ENCODE measurements around the gene RDH14. TPM values are rescaled to one million over a fixed set of nuclear protein-coding genes. Genes with fewer than 3 reads are reported as not detected.

Gene RDH14
- total and polyA plus RNA-seq, 10 of the 15 experiments (the other 5 are each of a cell fraction or from before 2014, with no cell fraction given): 15.5 to 33.4 (median 22.8) TPM

GRCh38 chr2:18597618-18598017 lies 37.2 kb upstream of the RDH14 start:
- no peak overlapping the region for H3K4me3 ChIP-seq
- H4K20me1 ChIP-seq (ENCODE audit: control insufficient read depth, insufficient read depth): no peaks in the 10 kb centered on the region
- H3K27ac ChIP-seq (ENCODE audit: control insufficient read depth, insufficient read depth): no peak overlapping the region
- no peaks in the 10 kb centered on the region for H3K79me2 ChIP-seq (ENCODE audit: control insufficient read depth, insufficient read depth, low read length)
- TF ChIP-seq ESRRA (IDR thresholded peaks at IDR 0.05; ENCODE audit: low read length) (no peak), CTCF (IDR thresholded peaks at IDR 0.05 in 2 of 3, conservative IDR thresholded peaks at IDR 0.05 in 1 of 3; ENCODE audit: control insufficient read depth in 2 of 3, extremely low read depth in 1 of 3, insufficient read depth in 1 of 3, low read depth in 3 of 3, low read length in 3 of 3) (no peak), SMAD5 (IDR thresholded peaks at IDR 0.05; ENCODE audit: low read depth) (no peak), SP1 (IDR thresholded peaks at IDR 0.05; ENCODE audit: low read depth, low read length) (no peak), SPI1 (IDR thresholded peaks at IDR 0.05; ENCODE audit: borderline replicate concordance, insufficient read depth, low read depth, low read length) (no peak), MEF2A (IDR thresholded peaks at IDR 0.05; ENCODE audit: insufficient read depth, low read depth, low read length) (no peak), NR2F1 (conservative IDR thresholded peaks at IDR 0.05) (no peak), BHLHE40 (IDR thresholded peaks at IDR 0.05; ENCODE audit: borderline replicate concordance in 1 of 2, low read depth in 2 of 2, low read length in 1 of 2) (no peak), PAX5 (IDR thresholded peaks at IDR 0.05; ENCODE audit: borderline replicate concordance, low read depth, low read length) (no peak), EZH2 (IDR thresholded peaks at IDR 0.05; ENCODE audit: borderline replicate concordance, control insufficient read depth, low read depth, low read length) (no peak), RAD51 (IDR thresholded peaks at IDR 0.05) (no peak), CBX3 (IDR thresholded peaks at IDR 0.05; ENCODE audit: borderline replicate concordance, low read depth) (no peak), SREBF1 (IDR thresholded peaks at IDR 0.05; ENCODE audit: low read length) (no peak), FOXM1 (IDR thresholded peaks at IDR 0.05; ENCODE audit: low read depth, low read length) (no peak), LARP7 (IDR thresholded peaks at IDR 0.05) (no peak), YBX1 (IDR thresholded peaks at IDR 0.05) (no peak)
- TF ChIP-seq, protein P1, sequence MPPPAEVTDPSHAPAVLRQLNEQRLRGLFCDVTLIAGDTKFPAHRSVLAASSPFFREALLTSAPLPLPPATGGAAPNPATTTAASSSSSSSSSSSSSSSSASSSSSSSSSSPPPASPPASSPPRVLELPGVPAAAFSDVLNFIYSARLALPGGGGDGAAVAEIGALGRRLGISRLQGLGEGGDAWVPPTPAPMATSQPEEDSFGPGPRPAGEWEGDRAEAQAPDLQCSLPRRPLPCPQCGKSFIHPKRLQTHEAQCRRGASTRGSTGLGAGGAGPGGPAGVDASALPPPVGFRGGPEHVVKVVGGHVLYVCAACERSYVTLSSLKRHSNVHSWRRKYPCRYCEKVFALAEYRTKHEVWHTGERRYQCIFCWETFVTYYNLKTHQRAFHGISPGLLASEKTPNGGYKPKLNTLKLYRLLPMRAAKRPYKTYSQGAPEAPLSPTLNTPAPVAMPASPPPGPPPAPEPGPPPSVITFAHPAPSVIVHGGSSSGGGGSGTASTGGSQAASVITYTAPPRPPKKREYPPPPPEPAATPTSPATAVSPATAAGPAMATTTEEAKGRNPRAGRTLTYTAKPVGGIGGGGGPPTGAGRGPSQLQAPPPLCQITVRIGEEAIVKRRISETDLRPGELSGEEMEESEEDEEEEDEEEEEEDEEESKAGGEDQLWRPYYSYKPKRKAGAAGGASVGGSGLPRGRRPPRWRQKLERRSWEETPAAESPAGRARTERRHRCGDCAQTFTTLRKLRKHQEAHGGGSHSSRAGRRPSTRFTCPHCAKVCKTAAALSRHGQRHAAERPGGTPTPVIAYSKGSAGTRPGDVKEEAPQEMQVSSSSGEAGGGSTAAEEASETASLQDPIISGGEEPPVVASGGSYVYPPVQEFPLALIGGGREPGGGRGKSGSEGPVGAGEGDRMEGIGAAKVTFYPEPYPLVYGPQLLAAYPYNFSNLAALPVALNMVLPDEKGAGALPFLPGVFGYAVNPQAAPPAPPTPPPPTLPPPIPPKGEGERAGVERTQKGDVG (CRISPR knock-in tag; IDR thresholded peaks at IDR 0.05): no peak
- TF ChIP-seq, protein P2, sequence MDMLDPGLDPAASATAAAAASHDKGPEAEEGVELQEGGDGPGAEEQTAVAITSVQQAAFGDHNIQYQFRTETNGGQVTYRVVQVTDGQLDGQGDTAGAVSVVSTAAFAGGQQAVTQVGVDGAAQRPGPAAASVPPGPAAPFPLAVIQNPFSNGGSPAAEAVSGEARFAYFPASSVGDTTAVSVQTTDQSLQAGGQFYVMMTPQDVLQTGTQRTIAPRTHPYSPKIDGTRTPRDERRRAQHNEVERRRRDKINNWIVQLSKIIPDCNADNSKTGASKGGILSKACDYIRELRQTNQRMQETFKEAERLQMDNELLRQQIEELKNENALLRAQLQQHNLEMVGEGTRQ (IDR thresholded peaks at IDR 0.05; ENCODE audit: borderline replicate concordance, low read depth, low read length): no peak
- no peaks in the 10 kb centered on the region for H3K4me1 ChIP-seq (ENCODE audit: control insufficient read depth, insufficient read depth, low read length)
- H3K9ac ChIP-seq (ENCODE audit: control insufficient read depth, insufficient read depth, low read length): no peak overlapping the region
- RAD21 ChIA-PET (ENCODE audit: unreplicated experiment): no interaction called here
- in situ Hi-C loops (cut with MboI): no loop called here
- DNase-seq (ENCODE audit: low read depth, low spot score) (no peak), FAIRE-seq (no peak), ATAC-seq (no peak)
- POLR2A ChIA-PET: no interaction called here
- H2AFZ ChIP-seq (ENCODE audit: control insufficient read depth, low read depth, low read length): no peak overlapping the region
- no TSS peak for BruUV-seq (replicated peaks)
- CTCF ChIA-PET: no interaction called here
- WGBS (ENCODE audit: insufficient coverage, insufficient replicate concordance, low lambda C conversion rate, missing lambda C conversion rate): 58% methylated on average over 5 of the region's 5 CpGs
- no peaks in the 10 kb centered on the region for H3K27me3 ChIP-seq (replicated peaks in 1 of 2; ENCODE audit: control insufficient read depth in 2 of 2, insufficient read depth in 2 of 2, low read length in 1 of 2)
- no peaks in the 10 kb centered on the region for H3K36me3 ChIP-seq (ENCODE audit: control insufficient read depth in 2 of 2, insufficient read depth in 2 of 2, low read length in 1 of 2)
- H3K4me2 ChIP-seq (ENCODE audit: control insufficient read depth, insufficient read depth): no peak overlapping the region
- SMC1A ChIA-PET (ENCODE audit: uncharacterized antibody, unreplicated experiment): no interaction called here
- H3K9me3 ChIP-seq (replicated peaks; ENCODE audit: control insufficient read depth, insufficient read depth, low read length): no peaks in the 10 kb centered on the region
- intact Hi-C loops (cut with micrococcal nuclease; ENCODE audit: unreplicated experiment): no loop called here
